ENCODE measurements around the gene PNMA6A. TPM values are rescaled to one million over a fixed set of nuclear protein-coding genes. Genes with fewer than 3 reads are reported as not detected.
"Not testable (repeated sequence)": the region's sequence is repeated elsewhere in the genome, so short reads cannot be mapped to it uniquely, and the experiment has no call there.

The PNMA6A gene
- total and polyA plus RNA-seq, 2 of the 13 experiments (the other 11 are each of a cell fraction or from before 2014, with no cell fraction given), result 0.11 to 0.66 TPM

DNA sequence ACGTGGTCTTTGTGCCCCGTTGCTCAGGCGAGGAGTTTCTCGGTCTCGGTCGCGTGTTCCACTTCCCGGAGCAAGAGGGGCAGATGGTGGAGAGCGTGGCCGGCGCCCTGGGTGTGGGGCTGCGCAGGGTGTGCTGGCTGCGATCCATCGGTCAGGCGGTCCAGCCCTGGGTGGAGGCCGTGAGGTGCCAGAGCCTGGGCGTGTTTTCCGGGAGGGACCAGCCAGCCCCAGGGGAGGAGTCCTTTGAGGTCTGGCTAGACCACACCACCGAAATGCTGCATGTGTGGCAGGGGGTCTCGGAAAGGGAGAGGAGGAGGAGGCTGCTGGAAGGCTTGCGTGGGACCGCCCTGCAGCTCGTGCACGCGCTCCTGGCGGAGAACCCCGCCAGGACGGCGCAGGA, 1.1 kb downstream of the PNMA6A start:
- H4K20me1 ChIP-seq (ENCODE audit: insufficient read depth, low read length); H3K9ac ChIP-seq (ENCODE audit: insufficient read depth, low read depth, low read length); CTCF ChIA-PET (ENCODE audit: low intra/inter-chr PET ratio, low total read pairs); DNase-seq (ENCODE audit: low spot score); ATAC-seq; H3K36me3 ChIP-seq (replicated peaks in 1 of 2; ENCODE audit: control insufficient read depth in 1 of 2, insufficient read depth in 2 of 2, low read length in 2 of 2); H2AFZ ChIP-seq (ENCODE audit: low read length); intact Hi-C loops (cut with micrococcal nuclease; ENCODE audit: unreplicated experiment); H3K27ac ChIP-seq (ENCODE audit: extremely low read length, insufficient read depth, low read length); H3K4me3 ChIP-seq (replicated peaks in 1 of 3; ENCODE audit: insufficient read depth in 1 of 3, low read depth in 2 of 3, low read length in 3 of 3); H3K27me3 ChIP-seq (ENCODE audit: control insufficient read depth in 1 of 2, insufficient read depth in 2 of 2, low read length in 2 of 2); in situ Hi-C loops (cut with HindIII; ENCODE audit: extremely low pct_ligation_motif_present, low pct_unique_long_range_greater_than_20kb); FAIRE-seq; H3K79me2 ChIP-seq (ENCODE audit: insufficient read depth, low read length); H3K4me1 ChIP-seq (ENCODE audit: insufficient read depth, low read length); BruUV-seq (replicated peaks); H3K4me2 ChIP-seq (ENCODE audit: low read depth, low read length); POLR2A ChIA-PET; H3K9me3 ChIP-seq (ENCODE audit: low read length): not testable (repeated sequence)
- WGBS (ENCODE audit: low lambda C conversion rate), result no CpG with 5 or more reads among the region's 29 CpGs

DNA sequence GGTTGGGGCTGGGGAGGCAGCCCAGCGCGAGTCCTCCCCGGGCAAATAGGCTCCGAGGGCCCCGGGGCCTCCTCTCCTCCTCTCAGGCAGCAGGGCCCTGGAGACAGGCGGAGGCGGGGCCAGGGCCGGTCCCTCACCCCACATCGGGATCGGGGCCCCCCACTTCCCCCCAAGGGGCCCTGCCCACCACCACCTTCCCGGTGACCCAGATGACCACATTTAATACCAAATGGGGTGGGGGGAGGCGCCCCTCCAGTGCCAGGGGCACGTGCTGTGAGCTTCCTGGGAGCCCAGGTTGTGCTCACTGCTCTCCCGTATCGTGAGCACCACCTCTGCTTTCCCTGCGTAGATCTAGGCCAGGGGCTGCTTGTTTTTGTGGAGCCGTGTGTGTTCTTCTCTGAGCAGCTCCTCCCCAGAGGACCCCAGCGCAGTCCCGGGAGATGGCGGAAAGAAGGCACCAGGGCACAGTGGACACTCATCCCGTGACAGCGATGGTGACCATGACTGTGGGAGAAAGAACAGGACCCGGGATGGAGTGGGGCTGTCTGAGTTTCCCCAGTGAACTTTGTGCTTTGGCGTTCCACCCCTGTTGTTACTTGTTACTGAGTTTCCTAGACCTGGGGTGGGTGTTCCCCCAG, 2.1 kb downstream of the PNMA6A start:
- Histone ChIP-seq H3K4me1 (ENCODE audit: insufficient read depth, low read length) (peaks cover 8% of the 10 kb centered on the region), H3K9me3 (ENCODE audit: low read length) (no peaks in the 10 kb centered on the region), H3K4me3 (replicated peaks in 1 of 3; ENCODE audit: insufficient read depth in 1 of 3, low read depth in 2 of 3, low read length in 3 of 3) (no peak overlapping the region), H3K79me2 (ENCODE audit: insufficient read depth, low read length) (no peaks in the 10 kb centered on the region), H3K4me2 (ENCODE audit: low read depth, low read length) (no peak overlapping the region), H3K27ac (ENCODE audit: extremely low read length, insufficient read depth, low read length) (no peak overlapping the region), H3K27me3 (ENCODE audit: control insufficient read depth in 1 of 2, insufficient read depth in 2 of 2, low read length in 2 of 2) (no peaks in the 10 kb centered on the region), H4K20me1 (ENCODE audit: insufficient read depth, low read length) (no peaks in the 10 kb centered on the region), H3K36me3 (replicated peaks in 1 of 2; ENCODE audit: control insufficient read depth in 1 of 2, insufficient read depth in 2 of 2, low read length in 2 of 2) (no peaks in the 10 kb centered on the region), H3K9ac (ENCODE audit: insufficient read depth, low read depth, low read length) (no peak overlapping the region), H2AFZ (ENCODE audit: low read length) (no peak overlapping the region)
- ChIA-PET CTCF (ENCODE audit: low intra/inter-chr PET ratio, low total read pairs) (no interaction called here), POLR2A (no interaction called here)
- DNase-seq (ENCODE audit: low spot score) (no peak), ATAC-seq (no peak), FAIRE-seq (no peak)
- in situ Hi-C loops (cut with HindIII; ENCODE audit: extremely low pct_ligation_motif_present, low pct_unique_long_range_greater_than_20kb), result no loop called here
- no TSS peak for BruUV-seq (replicated peaks)
- intact Hi-C loops (cut with micrococcal nuclease; ENCODE audit: unreplicated experiment), result no loop called here
- TF ChIP-seq HNF4G (IDR thresholded peaks at IDR 0.05; ENCODE audit: borderline replicate concordance, low read depth, low read length) (no peak), HNF4G (CRISPR knock-in tag; IDR thresholded peaks at IDR 0.05; ENCODE audit: borderline replicate concordance, low read depth) (no peak), CENPBD1 (CRISPR knock-in tag; IDR thresholded peaks at IDR 0.05; ENCODE audit: borderline replicate concordance, low read depth) (no peak), ZC3H13 (CRISPR knock-in tag; IDR thresholded peaks at IDR 0.05) (no peak), HNRNPK (IDR thresholded peaks at IDR 0.05; ENCODE audit: low read depth, low read length, poor library complexity, severe bottlenecking) (no peak), SMARCC2 (IDR thresholded peaks at IDR 0.05) (no peak), KDM5A (IDR thresholded peaks at IDR 0.05; ENCODE audit: borderline replicate concordance, low read length) (no peak), MBD4 (IDR thresholded peaks at IDR 0.05; ENCODE audit: borderline replicate concordance, low read length) (no peak), FOSL2 (CRISPR knock-in tag; IDR thresholded peaks at IDR 0.05) (no peak), THYN1 (CRISPR knock-in tag; IDR thresholded peaks at IDR 0.05; ENCODE audit: borderline replicate concordance, low read depth) (no peak)
- TF ChIP-seq, protein P1, sequence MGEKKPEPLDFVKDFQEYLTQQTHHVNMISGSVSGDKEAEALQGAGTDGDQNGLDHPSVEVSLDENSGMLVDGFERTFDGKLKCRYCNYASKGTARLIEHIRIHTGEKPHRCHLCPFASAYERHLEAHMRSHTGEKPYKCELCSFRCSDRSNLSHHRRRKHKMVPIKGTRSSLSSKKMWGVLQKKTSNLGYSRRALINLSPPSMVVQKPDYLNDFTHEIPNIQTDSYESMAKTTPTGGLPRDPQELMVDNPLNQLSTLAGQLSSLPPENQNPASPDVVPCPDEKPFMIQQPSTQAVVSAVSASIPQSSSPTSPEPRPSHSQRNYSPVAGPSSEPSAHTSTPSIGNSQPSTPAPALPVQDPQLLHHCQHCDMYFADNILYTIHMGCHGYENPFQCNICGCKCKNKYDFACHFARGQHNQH (CRISPR knock-in tag; IDR thresholded peaks at IDR 0.05), result no peak
- WGBS (ENCODE audit: low lambda C conversion rate), result no CpG with 5 or more reads among the region's 24 CpGs
